ENCODE measurements around the gene TENM4. TPM values are rescaled to one million over a fixed set of nuclear protein-coding genes. Genes with fewer than 3 reads are reported as not detected.
"Not testable (repeated sequence)": the region's sequence is repeated elsewhere in the genome, so short reads cannot be mapped to it uniquely, and the experiment has no call there.

The TENM4 gene
- polyA plus RNA-seq, 3 donors: 0.31 to 1.7 TPM; not detected in 1

DNA sequence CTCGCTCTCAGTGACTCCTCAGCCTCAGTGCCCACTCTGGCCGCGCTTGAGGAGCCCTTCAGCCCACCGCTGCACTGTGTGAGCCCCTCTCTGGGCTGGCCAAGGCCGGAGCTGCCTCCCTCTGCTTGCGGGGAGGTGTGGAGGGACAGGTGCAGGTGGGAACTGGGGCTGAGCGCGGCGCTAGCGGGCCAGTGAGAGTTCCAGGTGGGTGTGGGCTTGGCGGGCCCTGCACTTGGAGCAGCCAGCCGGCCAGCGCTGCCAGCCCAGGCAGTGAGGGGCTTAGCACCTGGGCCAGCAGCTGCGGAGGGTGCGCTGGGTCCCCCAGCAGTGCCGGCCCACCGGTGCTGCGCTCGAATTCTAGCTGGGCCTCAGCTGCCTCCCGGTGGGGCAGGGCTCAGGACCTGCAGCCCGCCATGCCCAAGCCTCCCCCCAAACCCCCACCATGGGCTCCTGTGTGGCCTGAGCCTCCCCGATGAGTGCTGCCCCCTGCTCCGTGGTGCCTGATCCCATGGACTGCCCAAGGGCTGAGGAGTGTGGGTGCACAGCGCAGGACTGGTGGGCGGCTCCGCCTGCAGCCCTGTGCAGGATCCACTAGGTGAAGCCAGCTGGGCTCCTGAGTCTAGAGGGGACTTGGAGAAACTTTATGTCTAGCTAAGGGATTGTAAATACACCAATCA, 802.0 kb downstream of the TENM4 start:
- H3K4me1 Mint-ChIP-seq: no peaks in the 10 kb centered on the region
- H3K27me3 Mint-ChIP-seq (ENCODE audit: low read depth in 3 of 3): peaks cover 1 to 12% (median 6%) of the 10 kb centered on the region in 3 donors
- no peaks in the 10 kb centered on the region for H3K36me3 Mint-ChIP-seq
- Histone ChIP-seq H3K27me3 (ENCODE audit: control insufficient read depth in 2 of 2, insufficient read depth in 2 of 2, low read length in 2 of 2) (no peaks in the 10 kb centered on the region), H3K9ac (ENCODE audit: insufficient read depth, low read length, poor library complexity, severe bottlenecking) (no peak overlapping the region), H3K9me3 (replicated peaks in 1 of 2; ENCODE audit: control insufficient read depth in 1 of 2, insufficient read depth in 1 of 2, low read length in 2 of 2) (peaks cover under 1% of the 10 kb centered on the region in 2 donors), H3K79me2 (ENCODE audit: insufficient read depth, low read length) (no peaks in the 10 kb centered on the region), H3K4me2 (replicated peaks; ENCODE audit: extremely low read depth, low read length, poor library complexity, severe bottlenecking) (no peak overlapping the region), H3K4me3 (replicated peaks in 1 of 3; ENCODE audit: low read depth in 2 of 3, low read length in 3 of 3) (no peak overlapping the region), H3K27ac (ENCODE audit: low read depth in 1 of 2, low read length in 2 of 2) (no peak overlapping the region), H3K4me1 (ENCODE audit: control insufficient read depth in 1 of 2, insufficient read depth in 2 of 2, low read length in 2 of 2) (no peaks in the 10 kb centered on the region), H4K20me1 (ENCODE audit: insufficient read depth, low read length) (no peaks in the 10 kb centered on the region), H2AFZ (ENCODE audit: insufficient read depth, low read depth, low read length, poor library complexity, severe bottlenecking) (no peak overlapping the region), H3K36me3 (replicated peaks in 1 of 2; ENCODE audit: control insufficient read depth in 1 of 2, insufficient read depth in 2 of 2, low read length in 2 of 2) (no peaks in the 10 kb centered on the region)
- no peak for DNase-seq
- TF ChIP-seq, protein P1, sequence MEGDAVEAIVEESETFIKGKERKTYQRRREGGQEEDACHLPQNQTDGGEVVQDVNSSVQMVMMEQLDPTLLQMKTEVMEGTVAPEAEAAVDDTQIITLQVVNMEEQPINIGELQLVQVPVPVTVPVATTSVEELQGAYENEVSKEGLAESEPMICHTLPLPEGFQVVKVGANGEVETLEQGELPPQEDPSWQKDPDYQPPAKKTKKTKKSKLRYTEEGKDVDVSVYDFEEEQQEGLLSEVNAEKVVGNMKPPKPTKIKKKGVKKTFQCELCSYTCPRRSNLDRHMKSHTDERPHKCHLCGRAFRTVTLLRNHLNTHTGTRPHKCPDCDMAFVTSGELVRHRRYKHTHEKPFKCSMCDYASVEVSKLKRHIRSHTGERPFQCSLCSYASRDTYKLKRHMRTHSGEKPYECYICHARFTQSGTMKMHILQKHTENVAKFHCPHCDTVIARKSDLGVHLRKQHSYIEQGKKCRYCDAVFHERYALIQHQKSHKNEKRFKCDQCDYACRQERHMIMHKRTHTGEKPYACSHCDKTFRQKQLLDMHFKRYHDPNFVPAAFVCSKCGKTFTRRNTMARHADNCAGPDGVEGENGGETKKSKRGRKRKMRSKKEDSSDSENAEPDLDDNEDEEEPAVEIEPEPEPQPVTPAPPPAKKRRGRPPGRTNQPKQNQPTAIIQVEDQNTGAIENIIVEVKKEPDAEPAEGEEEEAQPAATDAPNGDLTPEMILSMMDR (IDR thresholded peaks at IDR 0.05): no peak
- H3K9me3 Mint-ChIP-seq: peaks cover 3 to 18% (median 8%) of the 10 kb centered on the region in 7 donors
- intact Hi-C loops (cut with micrococcal nuclease): no loop called here
- no peak overlapping the region for H3K4me3 Mint-ChIP-seq
- no peak overlapping the region for H3K27ac Mint-ChIP-seq
- WGBS (ENCODE audit: insufficient coverage): 95% methylated on average over 17 of the region's 26 CpGs

DNA sequence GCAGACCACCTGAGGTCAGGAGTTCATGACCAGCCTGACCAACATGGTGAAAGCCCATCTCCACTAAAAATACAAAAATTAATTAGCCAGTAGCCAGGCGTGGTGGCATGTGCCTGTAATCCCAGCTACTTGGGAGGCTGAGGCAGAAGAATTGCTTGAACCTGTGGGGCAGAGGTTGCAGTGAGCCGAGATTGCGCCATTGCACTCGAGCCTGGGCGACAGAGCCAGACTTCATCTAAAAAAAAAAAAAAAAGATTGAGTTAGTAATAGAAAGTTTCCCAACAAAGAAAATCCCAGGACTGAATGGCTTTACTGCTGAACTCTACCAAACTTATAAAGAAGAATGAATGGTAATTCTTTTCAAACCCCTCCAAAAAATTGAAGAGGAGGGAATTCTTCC, 803.3 kb downstream of the TENM4 start:
- H3K4me3 Mint-ChIP-seq; H3K4me1 Mint-ChIP-seq; H4K20me1 ChIP-seq (ENCODE audit: insufficient read depth, low read length); H3K36me3 ChIP-seq (replicated peaks in 1 of 2; ENCODE audit: control insufficient read depth in 1 of 2, insufficient read depth in 2 of 2, low read length in 2 of 2); H3K27ac Mint-ChIP-seq; H3K4me2 ChIP-seq (replicated peaks; ENCODE audit: extremely low read depth, low read length, poor library complexity, severe bottlenecking); H3K36me3 Mint-ChIP-seq; H2AFZ ChIP-seq (ENCODE audit: insufficient read depth, low read depth, low read length, poor library complexity, severe bottlenecking); H3K27ac ChIP-seq (ENCODE audit: low read depth in 1 of 2, low read length in 2 of 2); DNase-seq; H3K27me3 ChIP-seq (ENCODE audit: control insufficient read depth in 2 of 2, insufficient read depth in 2 of 2, low read length in 2 of 2); intact Hi-C loops (cut with micrococcal nuclease); H3K4me1 ChIP-seq (ENCODE audit: control insufficient read depth in 1 of 2, insufficient read depth in 2 of 2, low read length in 2 of 2); H3K9ac ChIP-seq (ENCODE audit: insufficient read depth, low read length, poor library complexity, severe bottlenecking); H3K4me3 ChIP-seq (replicated peaks in 1 of 3; ENCODE audit: low read depth in 2 of 3, low read length in 3 of 3); H3K79me2 ChIP-seq (ENCODE audit: insufficient read depth, low read length): not testable (repeated sequence)
- peaks cover 5 to 11% (median 6%) of the 10 kb centered on the region in 3 donors for H3K27me3 Mint-ChIP-seq (ENCODE audit: low read depth in 3 of 3)
- H3K9me3 Mint-ChIP-seq: peaks cover 5 to 23% (median 14%) of the 10 kb centered on the region in 7 donors
- peaks cover 7 to 13% of the 10 kb centered on the region in 2 donors for H3K9me3 ChIP-seq (replicated peaks in 1 of 2; ENCODE audit: control insufficient read depth in 1 of 2, insufficient read depth in 1 of 2, low read length in 2 of 2)
- WGBS (ENCODE audit: insufficient coverage): no CpG with 5 or more reads among the region's 5 CpGs

All from CD14-positive monocyte (primary cell).